BJ (cell line): ENCODE data around the gene KCNJ3. TPM values are rescaled to one million over a fixed set of nuclear protein-coding genes. Genes with fewer than 3 reads are reported as not detected.
A peak's percentile ranks its signal among the peaks of the same experiment; 100 is the strongest.

Source experiments
- CTCF ChIA-PET: fragments of 350-600 bp; formaldehyde crosslinking; extraction: SDS; loops from one replicate; lab custom pipeline; 2021; ENCODE audit warnings: antibody characterized with exemption, inconsistent platforms; lab: Yijun Ruan, JAX
- POLR2A ChIA-PET: fragments of 300-600 bp; sonication (Branson Sonifier 250); formaldehyde crosslinking; extraction: SDS; loops from one replicate; lab custom pipeline; 2021; ENCODE audit warnings: antibody characterized with exemption; lab: Charles Lee
- DNase-seq: peaks from one replicate; pipeline ENCODE4 v3.0.0-alpha.2; 2011; ENCODE audit warnings: low read depth
- H3K27me3 ChIP-seq: 2 replicates; pipeline ENCODE4 v1.6.0; 2011; ENCODE audit warnings: low read length; ENCODE audit not compliant: control insufficient read depth, insufficient read depth
- H3K36me3 ChIP-seq: 2 replicates; pipeline ENCODE4 v1.5.1; 2011; ENCODE audit warnings: low read length; ENCODE audit not compliant: control insufficient read depth, insufficient read depth
- H3K4me3 ChIP-seq: 2 replicates; pipeline ENCODE4 v1.5.1; 2011; ENCODE audit warnings: low read depth, mild to moderate bottlenecking, control low read depth, low read length
- CTCF ChIP-seq: IDR thresholded peaks from 2 replicates; pipeline ENCODE4 v1.5.1; 2011; ENCODE audit warnings: low read depth, mild to moderate bottlenecking, control low read depth, inconsistent platforms, low read length, moderate library complexity; ENCODE audit not compliant: insufficient read depth
- polyA plus RNA-seq: library from polyadenylated mRNA; depleted of rRNA; stranded (reverse); fragments of >200 nt; gene quantifications from 2 replicates; pipeline ENCODE4 v1.2.3, GENCODE V29; 2011

KCNJ3 gene
- polyA plus RNA-seq, 1 experiment = 3.2 TPM

- H3K4me3 ChIP-seq = peak overlapping the region; percentile 23
- no peaks in the 10 kb centered on the region for H3K36me3 ChIP-seq
- ChIA-PET POLR2A (no interaction called here), CTCF (no interaction called here)
- no peak for TF ChIP-seq CTCF
- H3K27me3 ChIP-seq = no peaks in the 10 kb centered on the region; the same call in 1 of the 2 replicates
- DNase-seq = no peak
Observed at GRCh38 chr2:154700136-154700535, 1.6 kb downstream of the KCNJ3 start.

GRCh38 chr2:154704991-154705390 is 6.5 kb downstream of the KCNJ3 start:
- CTCF ChIA-PET = no interaction called here
- Histone ChIP-seq H3K4me3 (no peak overlapping the region), H3K36me3 (no peaks in the 10 kb centered on the region), H3K27me3 (no peaks in the 10 kb centered on the region)
- no peak for DNase-seq
- POLR2A ChIA-PET = no interaction called here
- TF ChIP-seq CTCF = no peak

- Histone ChIP-seq H3K4me3 (no peak overlapping the region), H3K27me3 (no peaks in the 10 kb centered on the region), H3K36me3 (no peaks in the 10 kb centered on the region)
- POLR2A ChIA-PET = no interaction called here
- CTCF ChIA-PET = no interaction called here
- TF ChIP-seq CTCF = no peak
- DNase-seq = no peak
Observed at GRCh38 chr2:154706660-154707059, 8.2 kb downstream of the KCNJ3 start.

GRCh38 chr2:154707994-154708575 is 9.6 kb downstream of the KCNJ3 start:
- ChIA-PET CTCF (no interaction called here), POLR2A (no interaction called here)
- Histone ChIP-seq H3K4me3 (no peak overlapping the region), H3K27me3 (no peaks in the 10 kb centered on the region), H3K36me3 (no peaks in the 10 kb centered on the region)
- no peak for TF ChIP-seq CTCF
- no peak for DNase-seq

GRCh38 chr2:154709215-154709614 is 10.7 kb downstream of the KCNJ3 start:
- DNase-seq = no peak
- Histone ChIP-seq H3K4me3 (no peak overlapping the region), H3K27me3 (no peaks in the 10 kb centered on the region), H3K36me3 (no peaks in the 10 kb centered on the region)
- POLR2A ChIA-PET = no interaction called here
- CTCF ChIA-PET = no interaction called here
- no peak for TF ChIP-seq CTCF
